HG02588 (cell line): Measurements from ENCODE around the gene FOSL1.
A peak's percentile ranks its signal among the peaks of the same experiment; 100 is the strongest.

Experiments
- ATAC-seq: cut with Tn5 transposase; IDR thresholded peaks from one replicate; pipeline ENCODE4 v1.9.1; 2021; ENCODE audit warnings: mild to moderate bottlenecking, moderate library complexity; ENCODE audit not compliant: unreplicated experiment

The FOSL1 gene

GRCh38 chr11:65919573-65920371, 19.6 kb upstream of the FOSL1 start:
- peak; percentile 43 for ATAC-seq

GRCh38 chr11:65919141-65919572, 19.0 kb upstream of the FOSL1 start, which contains the start of gene DRAP1:
Gene DRAP1, plus strand, starts transcription at chr11:65919426. Its CDS starts 76 bp downstream, at chr11:65919502.
- ATAC-seq, result peak; percentile 83

DNA sequence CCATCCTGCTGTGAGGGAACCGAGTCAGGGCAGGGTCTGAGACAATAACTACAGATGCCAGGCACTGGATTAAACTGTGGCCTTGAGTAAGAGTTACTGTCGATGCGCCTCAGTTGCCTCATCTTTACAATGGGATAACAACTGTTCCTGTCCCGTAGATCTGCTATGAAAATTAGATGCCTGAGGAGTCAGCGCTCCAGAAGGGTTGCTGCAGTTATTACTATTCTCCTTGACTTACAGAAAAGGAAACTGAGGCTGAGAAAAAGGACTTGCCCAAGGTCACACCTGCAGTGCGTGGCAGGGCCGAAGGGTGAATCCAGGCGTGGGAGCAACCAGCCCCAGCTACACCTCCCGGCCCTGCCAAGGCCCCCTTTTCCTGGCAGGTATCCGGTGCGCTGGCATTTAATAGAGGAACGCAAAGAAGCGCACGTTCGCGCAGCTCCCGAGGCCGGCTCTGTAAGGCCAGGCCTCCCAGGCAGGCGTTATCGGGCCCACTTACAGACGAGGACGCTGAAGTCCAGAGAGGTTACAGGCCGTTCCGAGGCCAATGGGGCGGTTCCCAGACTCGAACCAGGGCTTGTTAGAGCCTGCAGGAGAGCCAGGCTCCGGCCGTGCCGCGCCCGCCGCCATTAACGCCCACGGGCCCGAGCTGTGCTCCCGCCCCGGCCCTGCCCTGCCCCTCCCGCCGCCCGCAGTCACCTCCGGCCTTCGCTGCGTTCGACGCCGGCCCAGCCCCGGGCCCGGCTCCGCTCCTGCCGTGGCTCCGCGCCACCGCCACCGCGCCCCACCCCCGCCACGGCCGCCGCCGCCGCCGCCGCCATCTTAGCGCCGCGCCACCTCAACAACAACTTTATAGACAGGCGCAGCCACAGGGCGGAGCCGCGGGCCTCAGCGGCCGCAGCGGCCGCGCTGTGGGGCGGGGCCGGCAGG, 18.3 kb upstream of the FOSL1 start, which contains the start of gene C11orf68:
TSS of gene C11orf68 (minus strand) at position 852 of the 930 bp plus-strand sequence. CDS start at position 821, 31 bp downstream.
- peak; percentile 54 for ATAC-seq

- ATAC-seq, result no peak
Observed at GRCh38 chr11:65917434-65918210, 17.4 kb upstream of the FOSL1 start.

DNA sequence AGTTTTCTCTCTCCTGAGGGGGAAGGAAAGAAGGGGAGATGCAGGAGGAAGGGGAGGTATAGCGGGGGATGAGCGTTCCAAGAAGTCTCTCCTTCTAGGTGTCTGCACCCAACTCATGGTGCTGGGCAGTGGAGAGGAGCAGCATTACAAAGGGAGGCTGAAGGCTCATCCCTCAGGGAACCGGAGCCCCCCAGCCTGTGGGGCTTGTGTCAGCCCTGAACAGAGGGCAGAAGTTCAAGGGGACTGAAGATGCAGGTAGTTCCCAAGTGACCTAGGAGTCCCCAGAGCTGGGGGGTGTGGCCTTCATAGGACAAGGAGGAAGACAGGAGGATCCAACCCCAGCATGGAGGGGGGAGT, 16.9 kb upstream of the FOSL1 start:
- no peak for ATAC-seq

DNA sequence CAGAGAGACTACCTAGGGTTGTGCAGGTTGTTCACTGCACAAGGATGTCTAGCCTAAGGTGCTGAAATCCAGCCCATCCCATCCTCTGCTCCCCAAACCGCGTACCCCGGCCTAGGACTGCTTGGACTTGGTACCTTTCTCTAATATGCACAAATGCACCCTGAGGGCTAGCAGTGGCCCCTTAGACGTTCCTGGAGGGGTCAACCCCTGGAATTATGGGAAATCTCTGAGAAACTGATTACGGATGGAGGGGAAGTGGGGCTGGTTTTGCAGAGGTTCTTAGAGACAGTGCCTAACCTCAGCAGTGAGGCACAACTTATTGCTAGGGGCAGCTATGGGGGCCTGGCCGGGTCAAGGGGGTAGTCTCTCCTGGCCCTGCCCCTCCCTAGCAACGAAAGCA, 16.2 kb upstream of the FOSL1 start:
- no peak for ATAC-seq

DNA sequence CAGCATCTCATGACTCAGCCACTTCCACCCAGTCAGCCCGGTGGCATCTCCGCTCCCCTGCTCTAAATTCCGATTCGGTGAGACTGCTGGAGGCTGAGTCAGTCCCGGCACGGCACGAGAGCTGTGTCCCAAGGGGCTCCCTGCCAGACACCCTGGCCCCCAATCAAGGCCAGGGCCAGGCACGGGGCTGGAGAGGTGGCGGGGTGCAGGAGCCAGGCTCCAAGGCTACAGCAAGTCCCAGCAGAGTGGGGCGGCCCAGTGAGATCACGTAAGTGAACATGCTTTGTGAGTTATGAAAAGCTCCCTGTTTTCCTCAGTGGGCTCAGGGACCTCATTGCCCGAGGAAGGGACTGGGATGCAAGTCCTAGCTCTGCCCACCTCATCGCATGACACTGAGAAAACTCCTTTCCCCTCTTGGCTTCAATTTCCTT, 15.6 kb upstream of the FOSL1 start:
- ATAC-seq, result no peak

- ATAC-seq, result no peak
Observed at GRCh38 chr11:65915101-65915820, 15.1 kb upstream of the FOSL1 start.

DNA sequence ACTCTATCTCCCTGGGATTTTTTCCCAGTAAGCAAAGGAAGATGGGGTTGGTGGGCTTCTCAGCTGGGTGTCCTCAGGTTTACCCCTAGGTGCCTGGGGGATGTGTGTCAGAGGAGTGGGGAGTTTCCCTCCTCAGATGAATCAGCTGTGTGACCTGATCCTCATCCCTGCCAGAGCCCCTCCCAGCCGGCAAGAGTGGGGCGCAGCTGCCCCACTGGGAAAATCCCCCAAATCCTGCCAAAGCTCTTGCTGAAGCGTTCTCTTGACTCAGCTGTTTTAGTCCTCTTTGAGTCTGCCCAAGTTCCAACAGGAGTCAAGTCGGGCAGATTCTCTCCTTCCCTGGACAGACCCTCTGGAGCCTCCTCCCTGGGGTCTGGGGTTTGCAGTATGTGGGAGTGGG, 12.7 kb upstream of the FOSL1 start:
- no peak for ATAC-seq

GRCh38 chr11:65911682-65912568, 11.7 kb upstream of the FOSL1 start:
- ATAC-seq, result no peak

DNA sequence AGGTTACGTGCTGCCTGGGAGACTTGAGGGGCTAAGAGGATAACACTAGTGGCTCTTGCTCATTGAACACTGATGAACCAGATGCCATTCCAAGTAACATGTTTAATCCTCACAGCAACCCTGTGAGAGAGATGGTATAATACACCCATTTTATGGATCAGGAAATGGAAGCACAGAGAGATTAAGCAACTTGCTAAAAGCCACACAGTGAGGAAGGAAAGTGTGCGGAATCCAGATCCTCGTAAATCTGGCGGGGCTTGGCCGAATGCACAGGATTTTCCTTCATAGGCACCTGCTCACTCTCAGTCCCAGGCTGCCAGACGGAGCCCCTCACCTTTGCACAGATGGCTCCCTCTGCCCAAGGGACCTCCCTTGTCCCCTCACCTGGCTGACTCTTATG, 7.7 kb upstream of the FOSL1 start:
- no peak for ATAC-seq

GRCh38 chr11:65906602-65907001, 6.4 kb upstream of the FOSL1 start:
- ATAC-seq, result no peak

- ATAC-seq, result no peak
Observed at GRCh38 chr11:65903715-65904114, 3.5 kb upstream of the FOSL1 start.

DNA sequence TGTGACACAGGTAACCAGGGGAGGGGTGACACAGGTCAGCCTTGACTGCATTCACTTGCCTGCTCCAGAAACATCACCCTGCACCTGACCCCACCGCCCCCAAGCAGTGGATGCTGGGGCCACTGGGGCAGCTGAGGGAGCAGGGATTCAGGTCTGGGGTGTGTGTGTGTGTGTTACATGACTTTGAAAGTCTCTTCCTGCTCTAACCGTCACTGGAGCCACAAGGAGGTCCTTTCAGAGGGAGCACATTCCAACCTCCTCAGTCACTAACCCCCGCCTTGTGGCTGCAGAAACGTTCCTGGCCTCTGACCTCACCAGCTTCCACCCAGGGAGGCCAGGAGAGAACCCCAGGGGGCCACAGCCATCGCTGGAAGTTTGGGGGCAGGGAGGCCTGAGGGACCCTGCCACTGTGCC, 2.9 kb upstream of the FOSL1 start:
- no peak for ATAC-seq

DNA sequence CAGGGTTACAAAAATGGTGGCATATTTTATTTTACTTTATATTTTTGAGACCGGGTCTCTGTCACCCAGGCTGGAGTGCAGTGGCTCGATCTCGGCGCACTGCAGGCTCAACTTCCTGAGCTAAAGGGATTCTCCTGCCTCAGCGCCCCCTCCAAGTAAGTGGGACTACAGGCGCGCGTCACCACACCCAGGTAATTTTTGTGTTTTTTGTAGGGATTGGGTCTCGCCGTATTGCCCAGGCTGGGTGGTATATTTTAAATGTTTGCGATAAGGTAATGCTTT, 652 bp upstream of the FOSL1 start:
- no peak for ATAC-seq

DNA sequence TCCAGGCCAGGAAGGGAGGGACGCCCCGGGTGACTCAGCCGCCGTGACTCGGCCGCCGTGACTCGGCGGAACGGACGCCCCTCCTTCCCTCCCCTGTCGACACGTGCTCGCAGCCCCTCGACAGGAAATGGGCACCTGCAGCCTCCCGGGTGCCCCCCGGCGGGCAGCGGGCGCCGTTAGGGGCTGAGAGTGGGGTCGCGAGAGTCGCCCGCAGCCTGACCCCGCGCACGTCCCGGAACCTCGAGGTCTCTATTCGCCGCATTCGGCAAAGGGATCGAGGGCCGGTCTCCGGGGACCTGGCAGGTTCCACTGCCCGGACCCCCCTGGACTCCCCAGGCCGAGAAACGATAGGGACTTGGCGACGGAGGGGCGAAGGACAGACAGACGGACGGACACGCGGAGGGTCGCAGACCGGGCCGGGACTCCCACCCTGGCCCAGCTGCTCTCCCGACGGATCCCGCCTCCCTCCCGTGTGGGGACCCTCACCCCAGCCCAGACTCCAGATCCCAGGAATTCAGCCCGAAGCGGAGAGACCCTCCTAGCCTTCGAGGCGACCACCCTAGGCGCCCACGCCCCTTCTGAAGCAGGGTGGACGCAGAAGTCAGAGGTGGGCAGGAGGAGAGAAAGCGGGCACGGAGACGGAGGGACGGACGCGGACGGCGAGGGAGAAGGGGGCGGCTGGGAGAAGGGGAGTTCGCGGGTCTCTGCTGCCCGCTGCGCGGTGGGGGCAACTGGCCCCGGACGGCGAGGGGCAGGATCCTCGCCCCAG, 648 bp downstream of the FOSL1 start:
- no peak for ATAC-seq

GRCh38 chr11:65898656-65899355, 1.4 kb downstream of the FOSL1 start:
- ATAC-seq, result no peak

DNA sequence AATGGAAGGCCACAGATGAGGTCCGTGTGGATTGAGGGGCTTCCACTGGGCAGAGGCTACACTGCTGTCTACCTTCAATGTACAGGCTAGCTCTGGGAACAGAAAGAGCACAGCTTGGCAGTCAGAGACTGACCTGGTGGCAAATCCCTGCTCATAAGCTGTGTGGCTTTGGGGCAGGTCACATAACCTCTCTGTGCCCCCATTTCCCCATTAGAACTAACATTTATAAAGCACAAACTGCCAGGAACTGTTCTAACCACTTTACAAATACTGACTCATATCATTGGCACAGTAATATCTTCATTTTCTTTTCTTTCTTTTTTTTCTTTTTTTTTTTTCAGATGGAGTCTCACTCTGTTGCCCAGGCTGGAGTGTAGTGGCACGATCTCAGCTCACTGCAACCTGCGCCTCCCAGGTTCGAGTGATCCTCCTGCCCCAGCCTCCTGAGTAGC, 3.1 kb downstream of the FOSL1 start:
- no peak for ATAC-seq
